Liver (tissue), 9 donors: ENCODE data around the gene MXRA8. TPM values are rescaled to one million over a fixed set of nuclear protein-coding genes. Genes with fewer than 3 reads are reported as not detected.
"Not testable (repeated sequence)": the region's sequence is repeated elsewhere in the genome, so short reads cannot be mapped to it uniquely, and the experiment has no call there.

Experiments
- DNase-seq: peaks from one replicate; pipeline ENCODE4 v3.0.0-alpha.2; 2017; ENCODE audit warnings: low spot score
- H3K27ac ChIP-seq, 2 donors: one replicate each; pipeline ENCODE4 v1.7.0; 2013; ENCODE audit warnings: inconsistent platforms in 2 of 2, low read length in 2 of 2, control low read depth in 1 of 2, low read depth in 1 of 2, mild to moderate bottlenecking in 1 of 2
- H3K27me3 ChIP-seq, 4 donors: one replicate each; pipeline versions ENCODE4 v1.6.1 to v1.7.0; 2013; ENCODE audit warnings: low read length in 3 of 4, inconsistent platforms in 1 of 4, mild to moderate bottlenecking in 1 of 4, moderate library complexity in 1 of 4; ENCODE audit not compliant: control insufficient read depth in 4 of 4, insufficient read depth in 4 of 4
- H3K36me3 ChIP-seq, 4 donors: one replicate each; pipeline versions ENCODE4 v1.6.1 to v1.7.0; 2013; ENCODE audit warnings: low read length in 3 of 4, mild to moderate bottlenecking in 3 of 4, low read depth in 1 of 4, moderate library complexity in 1 of 4; ENCODE audit not compliant: control insufficient read depth in 4 of 4, insufficient read depth in 3 of 4
- H3K4me1 ChIP-seq, 4 donors: one replicate each; pipeline versions ENCODE4 v1.6.1 to v1.7.0; 2013; ENCODE audit warnings: low read length in 3 of 4, mild to moderate bottlenecking in 3 of 4, moderate library complexity in 1 of 4; ENCODE audit not compliant: control insufficient read depth in 4 of 4, insufficient read depth in 4 of 4
- H3K4me3 ChIP-seq, 3 donors: one replicate each; pipeline versions ENCODE4 v1.6.1 to v1.7.0; 2013; ENCODE audit warnings: low read length in 3 of 3, control low read depth in 1 of 3, low read depth in 1 of 3, mild to moderate bottlenecking in 1 of 3
- H3K9ac ChIP-seq, 2 donors: one replicate each; pipeline ENCODE4 v1.7.0; 2013; ENCODE audit warnings: low read length in 2 of 2, mild to moderate bottlenecking in 2 of 2, moderate library complexity in 2 of 2, control low read depth in 1 of 2, low read depth in 1 of 2
- H3K9me3 ChIP-seq, 4 donors: one replicate each; pipeline versions ENCODE4 v1.6.1 to v1.7.0; 2013; ENCODE audit warnings: low read length in 3 of 4; ENCODE audit not compliant: control insufficient read depth in 4 of 4
- FOXA2 ChIP-seq: IDR thresholded peaks from 2 replicates; pipeline ENCODE4 v1.6.1; 2016; ENCODE audit warnings: antibody characterized with exemption
- GABPA ChIP-seq, 2 donors: IDR thresholded peaks in 1 of 2; conservative IDR thresholded peaks in 1 of 2; 2 replicates each; pipeline ENCODE4 v1.6.1; 2016; ENCODE audit warnings: antibody characterized with exemption in 2 of 2, mild to moderate bottlenecking in 1 of 2, moderate library complexity in 1 of 2
- HNF4A ChIP-seq, 2 donors: conservative IDR thresholded peaks; 2 replicates each; pipeline ENCODE4 v1.6.1; 2016; ENCODE audit warnings: antibody characterized with exemption in 2 of 2, mild to moderate bottlenecking in 2 of 2
- HNF4G ChIP-seq: IDR thresholded peaks from 2 replicates; pipeline ENCODE4 v1.6.1; 2016; ENCODE audit warnings: antibody characterized with exemption
- JUND ChIP-seq, 2 donors: IDR thresholded peaks; 2 replicates each; pipeline ENCODE4 v1.6.1; 2016; ENCODE audit warnings: antibody characterized with exemption in 2 of 2
- NR2F2 ChIP-seq: IDR thresholded peaks from 2 replicates; pipeline ENCODE4 v1.6.1; 2016; ENCODE audit warnings: antibody characterized with exemption
- RAD21 ChIP-seq, 2 donors: IDR thresholded peaks; 2 replicates each; pipeline ENCODE4 v1.6.1; 2016; ENCODE audit warnings: antibody characterized with exemption in 2 of 2, mild to moderate bottlenecking in 2 of 2
- RXRA ChIP-seq, 2 donors: IDR thresholded peaks; 2 replicates each; pipeline ENCODE4 v1.6.1; 2017 to 2018; ENCODE audit warnings: antibody characterized with exemption in 2 of 2, mild to moderate bottlenecking in 1 of 2
- SP1 ChIP-seq: IDR thresholded peaks from 2 replicates; pipeline ENCODE4 v1.6.1; 2018; ENCODE audit warnings: antibody characterized with exemption, mild to moderate bottlenecking
- TAF1 ChIP-seq: conservative IDR thresholded peaks from 2 replicates; pipeline ENCODE4 v1.6.1; 2016; ENCODE audit warnings: antibody characterized with exemption, mild to moderate bottlenecking
- YY1 ChIP-seq: IDR thresholded peaks from 2 replicates; pipeline ENCODE4 v1.6.1; 2016; ENCODE audit warnings: antibody characterized with exemption, mild to moderate bottlenecking
- WGBS: extraction: QIAGEN DNeasy Blood & Tissue Kit; methylation state at CpG from one replicate; pipeline ENCODE4 v1.1.7; 2013; 5-methylcytosine and 5-hydroxymethylcytosine counted together
- polyA plus RNA-seq, 2 donors: library from polyadenylated mRNA; stranded (reverse) in 1 of 2; unstranded in 1 of 2; fragments of 200-250 nt in 1 of 2; fragments of >200 nt in 1 of 2; fragmentation: Nextera tagmentation in 1 of 2; extraction: Ambion mirVana in 1 of 2; gene quantifications; one replicate each; pipeline versions ENCODE4 v1.2.1 to v1.2.3, GENCODE V29; 2013 to 2015
- total RNA-seq, 2 donors: library from RNA; depleted of rRNA; stranded (reverse); fragments of >200 nt; gene quantifications; one replicate each; pipeline ENCODE4 v1.2.3, GENCODE V29; 2014
- TF ChIP-seq, protein P1 (sequence below): fragments of 150-350 bp; IDR thresholded peaks from 2 replicates; pipeline ENCODE4 v1.5.1; 2017; ENCODE audit warnings: improper control_type of control experiment, low read depth, low read length; ENCODE audit not compliant: missing input control
- TF ChIP-seq, protein P2 (sequence below): IDR thresholded peaks from 2 replicates; pipeline ENCODE4 v1.6.1; 2016; ENCODE audit warnings: antibody characterized with exemption, mild to moderate bottlenecking
- TF ChIP-seq, protein P3 (sequence below): IDR thresholded peaks from 2 replicates; pipeline ENCODE4 v1.6.1; 2016; ENCODE audit warnings: antibody characterized with exemption
- TF ChIP-seq, protein P4 (sequence below): IDR thresholded peaks from 2 replicates; pipeline ENCODE4 v1.6.1; 2016; ENCODE audit warnings: antibody characterized with exemption
- TF ChIP-seq, protein P5 (sequence below): IDR thresholded peaks from 2 replicates; pipeline ENCODE4 v1.6.1; 2016; ENCODE audit warnings: antibody characterized with exemption
- donor health status: healthy.
- donor health status: healthy.
- donor health status: healthy.
- donor health status: healthy.
- donor health status: healthy.

The MXRA8 gene
- total and polyA plus RNA-seq, 4 donors, result 1.8 to 5.9 (median 4.2) TPM

DNA sequence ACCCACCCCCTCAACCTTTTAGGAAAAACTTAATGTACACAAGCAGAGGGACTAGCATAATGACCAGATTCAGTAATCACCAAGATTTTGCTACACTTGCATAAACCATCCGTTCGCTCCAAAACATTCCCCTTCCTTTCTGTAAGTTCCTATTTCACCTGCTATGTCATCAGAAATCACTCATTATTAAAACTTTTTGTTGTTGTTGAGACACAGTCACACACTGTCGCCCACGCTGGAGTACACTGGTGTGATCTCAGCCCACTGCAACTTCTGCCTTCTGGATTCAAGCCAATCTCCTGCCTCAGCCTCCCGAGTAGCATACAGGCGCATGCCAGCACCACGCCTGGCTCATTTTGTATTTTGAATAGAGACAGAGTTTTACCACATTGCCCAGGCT lies 45.3 kb upstream of the MXRA8 start:
- H3K4me1 ChIP-seq, result peaks cover 2 to 63% (median 54%) of the 10 kb centered on the region in 4 donors
- no peak for DNase-seq
- H3K9me3 ChIP-seq, result no peaks in the 10 kb centered on the region
- H3K4me3 ChIP-seq, result no peak overlapping the region
- 84% methylated on average over 7 of the region's 7 CpGs for WGBS
- H3K27ac ChIP-seq, result no peak overlapping the region
- no peaks in the 10 kb centered on the region for H3K27me3 ChIP-seq
- H3K9ac ChIP-seq, result no peak overlapping the region
- TF ChIP-seq, protein P1, sequence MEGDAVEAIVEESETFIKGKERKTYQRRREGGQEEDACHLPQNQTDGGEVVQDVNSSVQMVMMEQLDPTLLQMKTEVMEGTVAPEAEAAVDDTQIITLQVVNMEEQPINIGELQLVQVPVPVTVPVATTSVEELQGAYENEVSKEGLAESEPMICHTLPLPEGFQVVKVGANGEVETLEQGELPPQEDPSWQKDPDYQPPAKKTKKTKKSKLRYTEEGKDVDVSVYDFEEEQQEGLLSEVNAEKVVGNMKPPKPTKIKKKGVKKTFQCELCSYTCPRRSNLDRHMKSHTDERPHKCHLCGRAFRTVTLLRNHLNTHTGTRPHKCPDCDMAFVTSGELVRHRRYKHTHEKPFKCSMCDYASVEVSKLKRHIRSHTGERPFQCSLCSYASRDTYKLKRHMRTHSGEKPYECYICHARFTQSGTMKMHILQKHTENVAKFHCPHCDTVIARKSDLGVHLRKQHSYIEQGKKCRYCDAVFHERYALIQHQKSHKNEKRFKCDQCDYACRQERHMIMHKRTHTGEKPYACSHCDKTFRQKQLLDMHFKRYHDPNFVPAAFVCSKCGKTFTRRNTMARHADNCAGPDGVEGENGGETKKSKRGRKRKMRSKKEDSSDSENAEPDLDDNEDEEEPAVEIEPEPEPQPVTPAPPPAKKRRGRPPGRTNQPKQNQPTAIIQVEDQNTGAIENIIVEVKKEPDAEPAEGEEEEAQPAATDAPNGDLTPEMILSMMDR, result no peak
- no peak for TF ChIP-seq FOXA2
- H3K36me3 ChIP-seq, result peaks cover 0 to 19% (median 12%) of the 10 kb centered on the region in 4 donors

DNA sequence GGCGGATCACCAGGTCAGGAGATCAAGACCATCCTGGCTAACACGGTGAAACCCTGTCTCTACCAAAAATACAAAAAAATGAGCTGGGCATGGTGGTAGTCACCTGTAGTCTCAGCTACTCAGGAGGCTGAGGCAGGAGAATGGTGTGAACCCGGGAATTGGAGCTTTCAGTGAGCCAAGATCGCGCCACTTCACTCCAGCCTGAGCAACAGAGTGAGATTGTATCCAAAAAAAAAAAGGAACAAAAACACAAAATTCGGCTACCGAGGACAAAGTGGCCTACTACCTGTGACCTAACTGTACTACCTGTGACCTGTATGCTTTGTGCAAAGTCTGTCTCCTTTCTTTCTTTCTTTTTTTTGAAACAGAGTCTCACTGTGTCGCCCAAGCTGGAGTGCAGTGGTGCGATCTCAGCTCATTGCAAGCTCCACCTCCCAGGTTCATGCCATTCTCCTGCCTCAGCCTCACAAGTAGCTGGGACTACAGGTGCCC lies 44.6 kb upstream of the MXRA8 start:
- not testable (repeated sequence) for H3K9ac ChIP-seq, H3K9me3 ChIP-seq, H3K4me3 ChIP-seq, H3K27me3 ChIP-seq, DNase-seq
- peaks cover 0 to 19% (median 13%) of the 10 kb centered on the region in 4 donors for H3K36me3 ChIP-seq
- WGBS, result 83% methylated on average over 9 of the region's 9 CpGs
- peaks cover 2 to 62% (median 53%) of the 10 kb centered on the region in 4 donors for H3K4me1 ChIP-seq
- peak overlapping the region in 1 of 2 donors; percentile 75 for H3K27ac ChIP-seq

DNA sequence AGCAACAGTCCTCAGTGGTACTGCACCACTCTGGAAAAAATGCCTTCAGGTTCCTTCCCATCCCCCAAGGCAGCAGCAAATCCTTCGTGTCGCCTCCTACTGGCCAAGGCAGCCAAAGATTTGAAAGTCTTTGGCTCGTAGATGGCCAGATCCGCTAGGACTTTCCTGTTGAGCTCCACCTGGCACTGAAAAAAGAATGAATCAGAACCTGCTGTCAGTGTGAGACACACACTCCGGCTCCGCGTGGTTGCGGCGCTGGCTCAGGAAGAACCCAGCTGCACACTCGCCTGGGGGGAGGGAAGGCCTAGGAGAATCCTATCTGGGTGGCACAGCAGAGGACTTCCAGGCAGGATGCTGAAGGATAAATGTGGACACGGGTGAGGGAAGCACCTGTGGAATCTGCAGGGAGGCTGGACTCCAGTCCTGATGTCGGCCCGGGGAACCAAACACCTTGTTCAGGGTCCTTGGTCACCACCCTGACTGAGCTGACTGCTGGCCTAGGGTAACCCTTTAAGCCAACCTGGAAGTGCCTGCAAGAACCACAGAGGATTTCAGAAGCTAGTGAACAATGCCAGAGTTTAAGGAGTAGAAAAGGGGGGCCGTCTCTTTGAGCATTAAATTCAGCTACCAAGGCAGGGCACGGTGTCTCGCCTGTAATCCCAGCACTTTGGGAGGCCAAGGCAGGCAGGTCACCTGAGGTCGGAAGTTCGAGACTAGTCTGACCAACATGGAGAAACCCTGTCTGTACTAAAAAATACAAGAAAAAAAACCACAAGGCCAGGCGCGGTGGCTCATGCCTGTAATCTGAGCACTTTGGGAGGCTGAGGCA lies 43.9 kb upstream of the MXRA8 start:
- no peaks in the 10 kb centered on the region for H3K27me3 ChIP-seq
- no peak for DNase-seq
- peak overlapping the region in 2 of 3 donors; percentile 62 to 99 for H3K4me3 ChIP-seq
- no peaks in the 10 kb centered on the region for H3K9me3 ChIP-seq
- peaks cover 1 to 26% (median 18%) of the 10 kb centered on the region in 4 donors for H3K36me3 ChIP-seq
- H3K9ac ChIP-seq, result no peak overlapping the region
- H3K4me1 ChIP-seq, result peaks cover 4 to 66% (median 58%) of the 10 kb centered on the region in 4 donors
- H3K27ac ChIP-seq, result peak overlapping the region; percentile 75 to 83
- WGBS, result 53% methylated on average over 20 of the region's 20 CpGs
- TF ChIP-seq, protein P2, sequence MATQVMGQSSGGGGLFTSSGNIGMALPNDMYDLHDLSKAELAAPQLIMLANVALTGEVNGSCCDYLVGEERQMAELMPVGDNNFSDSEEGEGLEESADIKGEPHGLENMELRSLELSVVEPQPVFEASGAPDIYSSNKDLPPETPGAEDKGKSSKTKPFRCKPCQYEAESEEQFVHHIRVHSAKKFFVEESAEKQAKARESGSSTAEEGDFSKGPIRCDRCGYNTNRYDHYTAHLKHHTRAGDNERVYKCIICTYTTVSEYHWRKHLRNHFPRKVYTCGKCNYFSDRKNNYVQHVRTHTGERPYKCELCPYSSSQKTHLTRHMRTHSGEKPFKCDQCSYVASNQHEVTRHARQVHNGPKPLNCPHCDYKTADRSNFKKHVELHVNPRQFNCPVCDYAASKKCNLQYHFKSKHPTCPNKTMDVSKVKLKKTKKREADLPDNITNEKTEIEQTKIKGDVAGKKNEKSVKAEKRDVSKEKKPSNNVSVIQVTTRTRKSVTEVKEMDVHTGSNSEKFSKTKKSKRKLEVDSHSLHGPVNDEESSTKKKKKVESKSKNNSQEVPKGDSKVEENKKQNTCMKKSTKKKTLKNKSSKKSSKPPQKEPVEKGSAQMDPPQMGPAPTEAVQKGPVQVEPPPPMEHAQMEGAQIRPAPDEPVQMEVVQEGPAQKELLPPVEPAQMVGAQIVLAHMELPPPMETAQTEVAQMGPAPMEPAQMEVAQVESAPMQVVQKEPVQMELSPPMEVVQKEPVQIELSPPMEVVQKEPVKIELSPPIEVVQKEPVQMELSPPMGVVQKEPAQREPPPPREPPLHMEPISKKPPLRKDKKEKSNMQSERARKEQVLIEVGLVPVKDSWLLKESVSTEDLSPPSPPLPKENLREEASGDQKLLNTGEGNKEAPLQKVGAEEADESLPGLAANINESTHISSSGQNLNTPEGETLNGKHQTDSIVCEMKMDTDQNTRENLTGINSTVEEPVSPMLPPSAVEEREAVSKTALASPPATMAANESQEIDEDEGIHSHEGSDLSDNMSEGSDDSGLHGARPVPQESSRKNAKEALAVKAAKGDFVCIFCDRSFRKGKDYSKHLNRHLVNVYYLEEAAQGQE, result no peak
- TF ChIP-seq, protein P3, sequence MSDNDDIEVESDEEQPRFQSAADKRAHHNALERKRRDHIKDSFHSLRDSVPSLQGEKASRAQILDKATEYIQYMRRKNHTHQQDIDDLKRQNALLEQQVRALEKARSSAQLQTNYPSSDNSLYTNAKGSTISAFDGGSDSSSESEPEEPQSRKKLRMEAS, result no peak
- no peak for TF ChIP-seq YY1
- TF ChIP-seq, protein P4, sequence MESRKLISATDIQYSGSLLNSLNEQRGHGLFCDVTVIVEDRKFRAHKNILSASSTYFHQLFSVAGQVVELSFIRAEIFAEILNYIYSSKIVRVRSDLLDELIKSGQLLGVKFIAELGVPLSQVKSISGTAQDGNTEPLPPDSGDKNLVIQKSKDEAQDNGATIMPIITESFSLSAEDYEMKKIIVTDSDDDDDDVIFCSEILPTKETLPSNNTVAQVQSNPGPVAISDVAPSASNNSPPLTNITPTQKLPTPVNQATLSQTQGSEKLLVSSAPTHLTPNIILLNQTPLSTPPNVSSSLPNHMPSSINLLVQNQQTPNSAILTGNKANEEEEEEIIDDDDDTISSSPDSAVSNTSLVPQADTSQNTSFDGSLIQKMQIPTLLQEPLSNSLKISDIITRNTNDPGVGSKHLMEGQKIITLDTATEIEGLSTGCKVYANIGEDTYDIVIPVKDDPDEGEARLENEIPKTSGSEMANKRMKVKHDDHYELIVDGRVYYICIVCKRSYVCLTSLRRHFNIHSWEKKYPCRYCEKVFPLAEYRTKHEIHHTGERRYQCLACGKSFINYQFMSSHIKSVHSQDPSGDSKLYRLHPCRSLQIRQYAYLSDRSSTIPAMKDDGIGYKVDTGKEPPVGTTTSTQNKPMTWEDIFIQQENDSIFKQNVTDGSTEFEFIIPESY, result no peak
- TF ChIP-seq RXRA (IDR thresholded peaks at IDR 0.05), result peak in 1 of 2 donors; percentile 9
- TF ChIP-seq FOXA2, result no peak
- TF ChIP-seq JUND (IDR thresholded peaks at IDR 0.05), result no peak
- TF ChIP-seq NR2F2, result no peak
- TF ChIP-seq GABPA (IDR thresholded peaks at IDR 0.05 in 1 of 2, conservative IDR thresholded peaks at IDR 0.05 in 1 of 2), result peak in 1 of 2 donors; percentile 17
- TF ChIP-seq HNF4A (conservative IDR thresholded peaks at IDR 0.05), result no peak
- TF ChIP-seq TAF1, result no peak
- no peak for TF ChIP-seq HNF4G
- TF ChIP-seq, protein P1, result peak; percentile 36
- TF ChIP-seq RAD21 (IDR thresholded peaks at IDR 0.05), result peak; percentile 34 to 68
- no peak for TF ChIP-seq SP1
- TF ChIP-seq, protein P5, sequence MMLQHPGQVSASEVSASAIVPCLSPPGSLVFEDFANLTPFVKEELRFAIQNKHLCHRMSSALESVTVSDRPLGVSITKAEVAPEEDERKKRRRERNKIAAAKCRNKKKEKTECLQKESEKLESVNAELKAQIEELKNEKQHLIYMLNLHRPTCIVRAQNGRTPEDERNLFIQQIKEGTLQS, result no peak
